ENCODE measurements around the gene HDAC9.

Gene HDAC9

DNA sequence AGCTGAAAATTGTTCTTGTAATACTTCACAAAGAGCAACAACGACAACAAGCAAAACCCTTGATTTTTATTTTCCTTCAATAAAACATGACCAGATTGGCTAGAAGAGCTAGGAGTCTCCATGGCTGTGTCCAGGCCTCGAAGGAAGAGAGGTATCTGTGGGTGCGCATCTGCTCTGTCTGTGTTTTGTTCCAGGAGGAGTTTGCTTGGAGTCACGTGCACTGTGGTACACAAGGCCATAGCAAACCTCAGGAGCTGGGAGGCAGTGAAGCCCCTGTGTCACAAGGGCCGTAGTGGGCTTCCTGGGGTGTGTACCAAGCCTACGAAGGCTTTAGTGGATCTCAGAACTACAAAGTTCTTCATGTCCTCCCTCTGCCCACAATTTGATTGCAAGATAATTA lies 350.2 kb downstream of the HDAC9 start:
- DNase-seq (ENCODE audit: low read depth), result no peak

DNA sequence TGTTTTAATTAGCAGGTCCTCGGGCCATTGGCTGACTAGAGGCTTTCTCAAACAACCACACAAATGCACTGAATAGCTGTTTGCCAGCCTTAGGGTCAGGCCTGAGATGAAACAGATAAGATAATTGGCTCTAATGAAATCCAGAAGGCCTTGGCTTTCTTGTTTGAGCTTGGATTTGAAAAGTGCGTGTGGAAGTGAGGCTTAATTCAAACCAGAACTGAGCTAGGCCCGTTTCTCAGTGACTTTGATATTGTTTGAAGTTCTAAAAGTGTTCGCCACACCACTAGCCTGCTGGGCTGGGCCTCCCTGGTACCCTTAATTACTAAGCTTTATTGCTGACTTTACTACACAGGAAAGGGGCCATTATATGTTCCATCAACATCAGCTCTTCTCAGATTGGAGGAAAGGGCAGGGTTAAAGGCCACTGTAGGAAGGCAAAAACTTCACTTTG lies 351.2 kb downstream of the HDAC9 start:
- DNase-seq (ENCODE audit: low read depth), result no peak

- DNase-seq (ENCODE audit: low read depth), result no peak
Observed at GRCh38 chr7:18849130-18849529, 353.6 kb downstream of the HDAC9 start.

DNA sequence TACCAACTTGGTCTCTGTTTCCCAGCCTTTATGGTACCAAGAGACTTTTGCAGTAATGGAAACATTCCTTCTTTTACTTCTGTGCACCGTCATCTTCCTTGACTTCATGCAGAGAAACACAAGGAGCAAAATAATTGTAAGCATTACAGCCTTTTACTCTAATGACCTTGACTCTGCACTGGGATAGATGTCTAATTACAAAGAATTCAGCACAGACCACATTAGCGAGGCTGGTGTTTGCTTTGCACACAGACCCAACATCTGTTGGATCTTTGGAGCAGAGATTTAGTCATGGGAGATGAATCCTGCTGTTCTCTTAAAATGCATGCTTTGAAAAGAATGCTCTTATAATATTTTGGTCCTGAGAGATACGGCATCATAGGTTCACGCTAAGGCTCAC lies 360.2 kb downstream of the HDAC9 start:
- DNase-seq (ENCODE audit: low read depth), result no peak

GRCh38 chr7:18858232-18858631 lies 362.7 kb downstream of the HDAC9 start:
- no peak for DNase-seq (ENCODE audit: low read depth)

GRCh38 chr7:18859318-18859717 lies 363.8 kb downstream of the HDAC9 start:
- DNase-seq (ENCODE audit: low read depth), result no peak

DNA sequence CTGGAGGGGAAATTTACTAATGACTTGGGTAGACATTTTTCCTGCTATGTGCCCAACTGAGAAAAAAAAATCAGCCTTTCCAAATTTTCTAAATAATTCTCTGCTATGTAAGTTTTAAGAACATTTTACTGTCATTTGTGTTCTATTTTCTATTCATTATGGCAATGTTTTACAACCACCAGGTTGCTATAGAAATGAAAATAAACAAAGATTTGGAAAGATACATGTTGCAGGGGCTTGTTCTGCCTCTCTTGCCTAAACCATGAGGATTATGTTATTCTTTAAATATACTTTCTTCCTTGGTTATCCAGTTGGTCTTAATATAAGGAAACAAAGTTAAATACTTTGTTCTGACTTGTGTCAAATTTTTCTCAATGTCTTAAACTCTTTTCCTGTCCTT lies 364.7 kb downstream of the HDAC9 start:
- DNase-seq (ENCODE audit: low read depth), result no peak

- DNase-seq (ENCODE audit: low read depth), result no peak
Observed at GRCh38 chr7:18861514-18862118, 366.1 kb downstream of the HDAC9 start.

DNA sequence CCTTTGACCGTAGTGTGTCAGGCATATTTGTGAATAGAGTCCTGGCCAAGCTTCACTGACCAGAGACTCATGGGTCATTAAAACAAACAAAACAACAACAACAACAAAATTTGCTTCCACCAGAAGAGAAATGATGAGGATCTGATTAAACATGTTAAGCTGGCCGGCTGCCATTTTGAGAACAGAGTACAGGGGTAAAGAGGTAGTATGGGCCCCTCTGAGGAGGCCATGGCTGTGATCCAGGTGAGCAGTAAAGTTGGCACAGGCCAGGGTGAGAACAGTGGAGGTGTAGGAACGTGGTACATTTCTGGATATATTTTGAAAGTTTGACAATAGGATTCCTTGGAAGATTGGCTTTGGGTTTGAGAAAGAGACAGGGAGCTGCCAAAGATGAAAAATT lies 369.4 kb downstream of the HDAC9 start:
- no peak for DNase-seq (ENCODE audit: low read depth)

DNA sequence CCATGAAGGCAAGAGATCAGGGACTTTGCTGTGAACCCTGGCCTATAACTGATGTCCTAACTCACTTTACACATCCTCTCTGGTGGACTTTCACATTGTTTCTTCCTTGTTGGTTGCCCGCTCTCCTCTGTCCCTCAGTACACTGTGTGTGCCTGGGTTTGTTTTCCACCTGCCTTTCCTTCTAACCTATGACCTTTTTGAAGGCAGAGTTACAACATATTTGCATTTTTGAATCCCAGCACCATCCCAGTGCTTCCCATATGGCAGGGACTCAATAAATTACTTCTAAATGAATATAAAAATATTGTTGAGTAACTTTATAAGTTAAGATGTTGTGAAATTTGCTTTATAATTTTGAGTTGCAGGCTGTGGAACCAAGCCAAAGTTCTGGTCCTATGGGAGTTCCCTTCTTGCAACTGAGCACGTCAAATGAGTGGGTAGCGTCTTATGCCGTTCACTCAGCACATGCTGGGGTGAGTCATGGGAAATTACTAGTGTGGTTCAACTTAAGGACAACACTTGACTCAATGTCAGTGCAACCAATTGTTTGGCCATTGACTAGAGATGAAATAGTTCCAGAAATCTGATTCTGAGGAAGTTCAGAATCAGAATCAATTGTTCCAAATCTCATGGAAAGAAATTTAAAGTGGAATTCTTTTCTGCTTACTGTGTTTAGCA lies 370.9 kb downstream of the HDAC9 start:
- no peak for DNase-seq (ENCODE audit: low read depth)

GRCh38 chr7:18872344-18872743 lies 376.8 kb downstream of the HDAC9 start:
- no peak for DNase-seq (ENCODE audit: low read depth)

- no peak for DNase-seq (ENCODE audit: low read depth)
Observed at GRCh38 chr7:18873734-18874336, 378.3 kb downstream of the HDAC9 start.

DNA sequence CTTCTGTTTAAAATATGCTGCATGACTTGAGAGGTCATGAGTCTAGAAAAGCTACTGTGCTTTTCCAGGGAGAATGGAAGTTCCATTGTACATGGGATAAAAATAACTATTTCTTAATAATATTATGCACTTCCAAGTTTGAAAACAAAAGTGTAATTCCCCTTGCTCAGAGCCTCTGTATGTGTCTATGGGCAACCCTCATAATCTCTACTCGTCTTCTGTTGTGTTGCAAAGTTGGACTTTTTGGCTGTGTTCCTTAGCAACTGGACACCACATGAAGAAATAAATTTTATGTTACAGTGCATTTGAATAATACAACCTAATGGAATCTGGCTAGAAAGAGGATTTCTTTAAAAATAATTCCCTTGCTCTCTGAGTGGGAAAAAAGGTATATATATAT lies 379.3 kb downstream of the HDAC9 start:
- no peak for DNase-seq (ENCODE audit: low read depth)

- DNase-seq (ENCODE audit: low read depth), result no peak
Observed at GRCh38 chr7:18877874-18878273, 382.3 kb downstream of the HDAC9 start.

DNA sequence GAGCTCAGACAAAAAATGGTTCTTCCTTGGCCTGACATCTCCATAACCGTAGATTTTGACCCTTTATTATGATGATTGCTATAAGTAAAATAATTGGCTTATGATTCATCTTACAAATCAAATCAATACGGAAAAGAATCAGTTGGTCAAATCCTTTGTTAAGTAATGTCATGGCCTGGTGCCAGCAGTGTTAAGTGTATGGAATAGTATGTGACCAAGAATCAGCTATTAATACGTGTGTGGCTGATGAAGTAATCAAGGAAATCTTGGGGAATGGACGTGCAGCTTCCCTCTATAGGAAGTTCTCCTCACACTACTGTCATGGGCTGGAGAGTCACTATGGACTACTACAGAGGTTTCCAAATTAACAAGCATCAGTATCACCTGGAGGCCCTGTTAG lies 391.3 kb downstream of the HDAC9 start:
- no peak for DNase-seq (ENCODE audit: low read depth)

GRCh38 chr7:18889436-18889835 lies 393.9 kb downstream of the HDAC9 start:
- DNase-seq (ENCODE audit: low read depth), result no peak

GRCh38 chr7:18890134-18890533 lies 394.6 kb downstream of the HDAC9 start:
- no peak for DNase-seq (ENCODE audit: low read depth)

DNA sequence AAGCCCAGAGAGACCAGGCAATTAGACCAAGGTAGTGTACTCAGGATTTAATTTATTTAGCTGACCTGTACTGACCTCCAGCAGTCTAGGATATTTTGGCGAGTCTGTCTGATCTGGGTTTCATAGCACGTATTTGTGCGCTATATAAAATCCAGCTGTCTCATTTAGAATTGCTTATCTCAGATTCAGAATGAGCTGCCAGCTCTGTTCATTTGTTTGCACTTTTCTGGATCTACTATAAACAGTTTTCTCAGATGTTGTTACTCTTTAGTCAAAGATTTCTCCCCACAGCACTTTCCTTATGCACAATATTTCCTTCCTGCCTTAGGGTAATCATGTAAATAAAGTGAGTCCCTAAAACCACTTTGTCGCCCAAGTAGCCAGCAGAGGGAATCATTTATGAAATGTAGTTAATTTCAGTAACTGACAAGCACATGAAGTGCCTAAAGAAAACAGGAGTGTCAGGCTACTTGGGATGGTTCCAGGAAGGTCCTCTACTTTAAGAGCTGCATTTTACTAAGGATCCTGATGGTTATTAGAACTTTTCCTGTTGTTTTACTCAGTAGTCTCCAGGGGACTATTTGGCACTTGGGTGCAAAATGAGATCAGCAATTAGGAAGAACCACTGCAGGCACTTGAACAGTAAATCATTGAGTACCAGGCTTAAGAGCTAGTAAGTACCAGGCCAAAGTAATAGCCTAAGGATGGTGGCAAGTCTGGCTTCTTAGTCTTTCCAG lies 395.5 kb downstream of the HDAC9 start:
- DNase-seq (ENCODE audit: low read depth), result no peak

- DNase-seq (ENCODE audit: low read depth), result no peak
Observed at GRCh38 chr7:18893156-18893555, 397.6 kb downstream of the HDAC9 start.

DNA sequence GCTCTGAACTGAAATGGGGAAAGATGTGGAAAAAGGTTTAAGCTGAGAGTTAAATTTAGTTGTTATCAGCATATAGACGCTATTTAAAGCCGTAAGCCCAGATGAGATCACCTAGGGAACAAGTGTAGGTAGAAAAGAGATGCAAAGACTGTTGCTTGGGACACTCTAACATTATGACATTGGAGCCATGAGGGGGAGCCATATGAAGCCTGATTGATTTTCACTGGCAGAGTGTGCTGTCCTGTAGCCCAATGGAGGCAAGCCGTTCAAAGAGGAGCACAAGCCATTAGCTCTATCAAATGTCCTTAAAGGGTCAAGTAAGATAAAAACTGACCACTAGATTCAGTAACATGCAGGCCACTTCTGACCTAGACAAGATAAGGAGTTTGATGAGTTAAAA lies 398.6 kb downstream of the HDAC9 start:
- no peak for DNase-seq (ENCODE audit: low read depth)

DNA sequence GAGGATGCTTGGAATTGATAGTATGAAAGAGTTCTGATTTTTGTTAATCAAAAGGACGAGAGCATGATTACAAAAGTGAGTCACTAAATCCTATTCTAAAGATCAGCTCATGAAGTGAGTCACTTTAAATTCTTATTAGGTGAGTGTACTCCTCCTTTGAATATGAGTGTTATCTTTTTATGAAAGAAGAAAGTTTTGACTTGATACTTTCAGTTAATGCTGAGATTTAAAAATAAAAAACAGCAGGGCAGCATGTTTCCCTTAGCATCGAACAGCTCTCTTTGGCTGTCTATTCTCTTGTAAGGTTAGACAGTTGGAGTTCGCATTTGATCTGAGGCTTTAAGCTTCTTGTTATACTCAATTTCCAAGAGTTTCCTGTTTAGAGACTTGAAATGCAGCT lies 399.9 kb downstream of the HDAC9 start:
- no peak for DNase-seq (ENCODE audit: low read depth)

DNA sequence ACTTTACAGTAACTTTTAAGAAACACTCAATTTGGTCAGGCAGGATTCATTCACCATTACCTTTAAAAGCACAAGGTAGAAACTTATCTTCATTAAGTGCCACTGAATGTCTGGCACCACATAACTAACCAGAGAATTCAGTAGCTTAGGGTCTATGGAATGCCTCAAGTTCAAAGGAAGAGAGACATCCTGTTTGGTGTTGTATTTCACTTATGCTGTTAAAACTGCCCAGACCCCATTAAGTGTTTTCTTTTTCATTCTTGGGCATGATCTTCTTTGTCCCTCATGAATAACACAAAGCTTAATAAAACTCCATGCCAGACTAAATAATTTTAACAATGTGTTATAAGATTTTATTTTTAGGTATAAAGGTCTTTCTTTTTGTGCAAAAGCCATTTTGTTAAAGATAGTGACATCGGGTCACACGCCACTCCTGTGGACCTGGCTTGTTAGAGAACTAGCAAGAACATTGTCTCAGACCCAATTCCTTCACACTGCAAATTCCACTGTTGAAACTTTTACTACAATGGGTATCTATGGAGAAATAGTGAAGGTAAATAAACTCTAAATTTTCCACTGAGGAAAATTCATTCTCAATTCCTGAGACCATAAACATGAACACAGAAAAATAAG lies 400.9 kb downstream of the HDAC9 start:
- no peak for DNase-seq (ENCODE audit: low read depth)

DNA sequence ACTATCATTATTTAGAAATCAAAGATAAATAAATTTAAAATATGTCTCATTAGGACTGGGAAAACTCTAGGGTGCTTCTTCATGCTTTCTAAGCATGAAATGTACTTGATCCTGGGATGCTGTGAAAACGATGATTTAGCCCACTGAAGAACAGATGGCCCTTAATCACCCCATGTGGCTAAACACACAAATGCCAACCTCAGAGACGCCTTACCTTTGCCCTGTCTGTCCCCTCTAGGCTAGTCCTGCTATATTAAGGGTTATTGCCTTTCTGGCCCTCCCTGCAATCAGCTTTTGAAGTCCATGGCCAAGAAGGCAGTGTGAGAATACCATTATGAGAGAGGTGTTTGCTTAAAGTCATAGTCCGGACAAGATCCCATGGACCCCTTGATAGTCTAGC lies 404.7 kb downstream of the HDAC9 start:
- no peak for DNase-seq (ENCODE audit: low read depth)

All from activated T-helper 1 cell treated with Interleukin-2 at 50 U/mL for 16 hours (primary cell).